IPS-20b (cell line): ENCODE measurements around the gene GUCY2F.

Experiments
- H3K27ac ChIP-seq: one replicate; pipeline ENCODE4 v1.5.1; 2013; ENCODE audit warnings: low read length
- H3K27me3 ChIP-seq: 2 replicates; pipeline ENCODE4 v1.6.1; 2013; ENCODE audit warnings: mild to moderate bottlenecking, low read length, inconsistent platforms; ENCODE audit not compliant: insufficient read depth
- H3K36me3 ChIP-seq: 2 replicates; pipeline ENCODE4 v1.6.1; 2013; ENCODE audit warnings: low read depth, mild to moderate bottlenecking, inconsistent platforms, low read length, moderate library complexity; ENCODE audit not compliant: insufficient read depth
- H3K4me1 ChIP-seq: 2 replicates; pipeline ENCODE4 v1.6.1; 2013; ENCODE audit warnings: mild to moderate bottlenecking, control low read depth, inconsistent platforms, low read length, moderate library complexity; ENCODE audit not compliant: insufficient read depth
- H3K4me3 ChIP-seq: 2 replicates; pipeline ENCODE4 v1.5.1; 2013; ENCODE audit warnings: mild to moderate bottlenecking, low read length, inconsistent platforms
- H3K9ac ChIP-seq: 2 replicates; pipeline ENCODE4 v1.6.1; 2013; ENCODE audit warnings: low read depth, mild to moderate bottlenecking, inconsistent platforms, low read length, moderate library complexity
- H3K9me3 ChIP-seq: 2 replicates; pipeline ENCODE4 v1.6.1; 2013; ENCODE audit warnings: mild to moderate bottlenecking, low read depth, low read length, inconsistent platforms; ENCODE audit not compliant: insufficient read depth

The GUCY2F gene

GRCh38 chrX:109357706-109358105, 124.2 kb downstream of the GUCY2F start:
- Histone ChIP-seq H3K4me1 (no peaks in the 10 kb centered on the region), H3K4me3 (no peak overlapping the region), H3K27ac (no peak overlapping the region), H3K9me3 (no peaks in the 10 kb centered on the region), H3K9ac (no peak overlapping the region), H3K36me3 (no peaks in the 10 kb centered on the region), H3K27me3 (no peaks in the 10 kb centered on the region)

GRCh38 chrX:109356684-109357083, 125.2 kb downstream of the GUCY2F start:
- Histone ChIP-seq H3K4me3 (no peak overlapping the region), H3K27me3 (no peaks in the 10 kb centered on the region), H3K9me3 (no peaks in the 10 kb centered on the region), H3K9ac (no peak overlapping the region), H3K4me1 (no peaks in the 10 kb centered on the region), H3K36me3 (no peaks in the 10 kb centered on the region), H3K27ac (no peak overlapping the region)

GRCh38 chrX:109352066-109352588, 129.8 kb downstream of the GUCY2F start:
- no peaks in the 10 kb centered on the region for H3K9me3 ChIP-seq
- H3K9ac ChIP-seq = no peak overlapping the region
- no peaks in the 10 kb centered on the region for H3K4me1 ChIP-seq
- no peaks in the 10 kb centered on the region for H3K27me3 ChIP-seq
- no peaks in the 10 kb centered on the region for H3K36me3 ChIP-seq
- no peak overlapping the region for H3K4me3 ChIP-seq
- H3K27ac ChIP-seq = no peak overlapping the region

- Histone ChIP-seq H3K27ac (no peak overlapping the region), H3K4me3 (no peak overlapping the region), H3K4me1 (no peaks in the 10 kb centered on the region), H3K9me3 (no peaks in the 10 kb centered on the region), H3K36me3 (no peaks in the 10 kb centered on the region), H3K27me3 (no peaks in the 10 kb centered on the region), H3K9ac (no peak overlapping the region)
Observed at GRCh38 chrX:109351557-109351956, 130.3 kb downstream of the GUCY2F start.

- no peaks in the 10 kb centered on the region for H3K36me3 ChIP-seq
Observed at GRCh38 chrX:109350551-109350950, 131.3 kb downstream of the GUCY2F start.

GRCh38 chrX:109350051-109350450, 131.8 kb downstream of the GUCY2F start:
- no peak overlapping the region for H3K27ac ChIP-seq
- H3K4me1 ChIP-seq = no peaks in the 10 kb centered on the region
- H3K36me3 ChIP-seq = no peaks in the 10 kb centered on the region
- H3K9me3 ChIP-seq = no peaks in the 10 kb centered on the region
- no peak overlapping the region for H3K4me3 ChIP-seq
- no peaks in the 10 kb centered on the region for H3K27me3 ChIP-seq
- H3K9ac ChIP-seq = no peak overlapping the region

More at GRCh38 chrX:109350551-109350950, 131.3 kb downstream of the GUCY2F start:
- no peaks in the 10 kb centered on the region for H3K9me3 ChIP-seq
- no peak overlapping the region for H3K27ac ChIP-seq
- no peaks in the 10 kb centered on the region for H3K27me3 ChIP-seq
- no peak overlapping the region for H3K9ac ChIP-seq
- H3K4me3 ChIP-seq = no peak overlapping the region
- H3K4me1 ChIP-seq = no peaks in the 10 kb centered on the region

GRCh38 chrX:109347632-109348031, 134.3 kb downstream of the GUCY2F start:
- Histone ChIP-seq H3K27ac (no peak overlapping the region), H3K9me3 (no peaks in the 10 kb centered on the region), H3K9ac (no peak overlapping the region), H3K36me3 (no peaks in the 10 kb centered on the region), H3K4me3 (no peak overlapping the region), H3K27me3 (no peaks in the 10 kb centered on the region), H3K4me1 (no peaks in the 10 kb centered on the region)

GRCh38 chrX:109346491-109346890, 135.4 kb downstream of the GUCY2F start:
- Histone ChIP-seq H3K9me3 (no peaks in the 10 kb centered on the region), H3K27ac (no peak overlapping the region), H3K4me1 (no peaks in the 10 kb centered on the region), H3K36me3 (no peaks in the 10 kb centered on the region), H3K27me3 (no peaks in the 10 kb centered on the region), H3K9ac (no peak overlapping the region), H3K4me3 (no peak overlapping the region)

- Histone ChIP-seq H3K9me3 (no peaks in the 10 kb centered on the region), H3K36me3 (no peaks in the 10 kb centered on the region), H3K4me1 (no peaks in the 10 kb centered on the region), H3K27ac (no peak overlapping the region), H3K27me3 (no peaks in the 10 kb centered on the region), H3K4me3 (no peak overlapping the region), H3K9ac (no peak overlapping the region)
Observed at GRCh38 chrX:109345856-109346255, 136.0 kb downstream of the GUCY2F start.

GRCh38 chrX:109344678-109345077, 137.2 kb downstream of the GUCY2F start:
- H3K9me3 ChIP-seq = no peaks in the 10 kb centered on the region
- no peak overlapping the region for H3K4me3 ChIP-seq
- no peak overlapping the region for H3K27ac ChIP-seq
- H3K36me3 ChIP-seq = no peaks in the 10 kb centered on the region
- H3K4me1 ChIP-seq = no peaks in the 10 kb centered on the region
- no peak overlapping the region for H3K9ac ChIP-seq
- H3K27me3 ChIP-seq = no peaks in the 10 kb centered on the region

- Histone ChIP-seq H3K36me3 (no peaks in the 10 kb centered on the region), H3K9ac (no peak overlapping the region)
Observed at GRCh38 chrX:109344101-109344500, 137.8 kb downstream of the GUCY2F start.

GRCh38 chrX:109343671-109344070, 138.2 kb downstream of the GUCY2F start:
- Histone ChIP-seq H3K27me3 (no peaks in the 10 kb centered on the region), H3K4me1 (no peaks in the 10 kb centered on the region), H3K36me3 (no peaks in the 10 kb centered on the region), H3K9ac (no peak overlapping the region), H3K27ac (no peak overlapping the region), H3K4me3 (no peak overlapping the region), H3K9me3 (no peaks in the 10 kb centered on the region)

More at GRCh38 chrX:109344101-109344500, 137.8 kb downstream of the GUCY2F start:
- H3K9me3 ChIP-seq = no peaks in the 10 kb centered on the region
- H3K27ac ChIP-seq = no peak overlapping the region
- no peaks in the 10 kb centered on the region for H3K4me1 ChIP-seq
- H3K4me3 ChIP-seq = no peak overlapping the region
- no peaks in the 10 kb centered on the region for H3K27me3 ChIP-seq
